Right atrium auricular region (tissue), 2 donors: Measurements from ENCODE around the gene SUGP2. TPM values are rescaled to one million over a fixed set of nuclear protein-coding genes. Genes with fewer than 3 reads are reported as not detected.

Experiments used
- DNase-seq: peaks from one replicate; pipeline ENCODE4 v3.0.0-alpha.2; 2019; ENCODE audit warnings: low spot score
- H3K27ac ChIP-seq, 2 donors: fragments of 200-600 bp; sonication (generic); 1 replicate in 1 of 2; 2 replicates in 1 of 2; pipeline ENCODE4 v1.5.1; 2016 to 2019
- H3K27me3 ChIP-seq, 2 donors: fragments of 200-600 bp; sonication (generic); one replicate each; pipeline versions ENCODE4 v1.5.1 to v1.6.0; 2017 to 2019
- H3K36me3 ChIP-seq: fragments of 200-600 bp; sonication (generic); one replicate; pipeline ENCODE4 v1.5.1; 2016
- H3K4me1 ChIP-seq, 2 donors: fragments of 200-600 bp; sonication (generic); one replicate each; pipeline versions ENCODE4 v1.5.1 to v1.6.0; 2017 to 2019
- H3K4me3 ChIP-seq, 2 donors: fragments of 200-600 bp; sonication (generic); 1 replicate in 1 of 2; 2 replicates in 1 of 2; pipeline ENCODE4 v1.5.1; 2017 to 2019; ENCODE audit warnings: mild to moderate bottlenecking in 1 of 2, moderate library complexity in 1 of 2
- H3K9me3 ChIP-seq, 2 donors: fragments of 200-600 bp; sonication (generic); one replicate each; pipeline ENCODE4 v1.5.1; 2019
- total RNA-seq, 2 donors: library from RNA; depleted of rRNA; stranded (reverse); fragments of >200 nt; gene quantifications; one replicate each; pipeline ENCODE4 v1.1.0, GENCODE V29; 2016
- TF ChIP-seq, protein P1 (sequence below), 2 donors: fragments of 200-600 bp; sonication (generic); IDR thresholded peaks; one replicate each; pipeline ENCODE4 v1.5.1; 2019; ENCODE audit warnings: antibody characterized with exemption in 2 of 2

The SUGP2 gene
- total RNA-seq, 2 donors from 2014 or later = 25.4 to 36.1 TPM

DNA sequence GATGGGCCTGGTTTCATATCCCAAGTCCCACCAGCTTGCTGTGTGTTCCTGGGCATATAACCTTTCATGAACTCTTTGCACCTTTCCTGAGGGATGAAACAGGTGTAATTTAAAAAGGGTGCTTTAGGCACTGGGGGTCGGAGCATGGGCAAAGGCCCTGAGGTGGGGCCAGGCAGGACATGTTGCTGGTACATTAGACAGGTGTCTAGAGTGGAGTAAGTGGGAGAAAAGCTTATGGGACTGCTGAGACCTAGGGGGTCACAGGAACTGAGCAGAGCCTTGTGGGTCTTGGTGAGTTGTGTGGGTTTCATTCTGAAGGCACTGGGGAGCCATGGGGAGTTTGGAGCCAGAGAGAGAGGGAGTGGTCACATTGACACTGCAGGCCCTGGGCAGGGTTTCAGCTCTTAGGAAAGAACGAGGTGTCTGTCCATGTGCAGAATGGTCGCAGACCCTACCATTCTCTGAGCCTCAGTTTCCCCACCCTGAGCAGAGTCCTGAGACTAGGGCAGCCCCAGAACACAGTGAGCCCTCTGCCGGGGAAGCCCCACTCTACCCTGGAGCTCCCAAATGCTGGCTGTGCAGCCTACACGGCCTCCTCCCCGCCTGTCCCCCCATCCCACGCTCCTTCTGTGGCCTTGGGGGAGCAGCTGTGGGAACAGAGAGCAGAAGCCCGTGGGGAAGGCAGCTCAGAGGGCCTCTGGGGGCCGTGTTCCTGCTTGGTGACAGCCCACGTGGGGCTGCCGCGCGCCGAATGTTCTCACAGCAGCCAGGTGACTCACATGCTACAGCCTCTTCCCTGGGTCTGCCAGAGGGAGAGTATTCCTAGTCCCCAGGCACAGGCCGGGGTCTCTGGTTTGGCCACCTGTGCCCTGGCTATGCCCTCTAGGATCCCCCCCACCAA, 85.0 kb downstream of the SUGP2 start:
- Histone ChIP-seq H3K36me3 (no peaks in the 10 kb centered on the region), H3K27me3 (no peaks in the 10 kb centered on the region), H3K4me1 (no peaks in the 10 kb centered on the region), H3K27ac (no peak overlapping the region), H3K4me3 (no peak overlapping the region), H3K9me3 (no peaks in the 10 kb centered on the region)
- TF ChIP-seq, protein P1, sequence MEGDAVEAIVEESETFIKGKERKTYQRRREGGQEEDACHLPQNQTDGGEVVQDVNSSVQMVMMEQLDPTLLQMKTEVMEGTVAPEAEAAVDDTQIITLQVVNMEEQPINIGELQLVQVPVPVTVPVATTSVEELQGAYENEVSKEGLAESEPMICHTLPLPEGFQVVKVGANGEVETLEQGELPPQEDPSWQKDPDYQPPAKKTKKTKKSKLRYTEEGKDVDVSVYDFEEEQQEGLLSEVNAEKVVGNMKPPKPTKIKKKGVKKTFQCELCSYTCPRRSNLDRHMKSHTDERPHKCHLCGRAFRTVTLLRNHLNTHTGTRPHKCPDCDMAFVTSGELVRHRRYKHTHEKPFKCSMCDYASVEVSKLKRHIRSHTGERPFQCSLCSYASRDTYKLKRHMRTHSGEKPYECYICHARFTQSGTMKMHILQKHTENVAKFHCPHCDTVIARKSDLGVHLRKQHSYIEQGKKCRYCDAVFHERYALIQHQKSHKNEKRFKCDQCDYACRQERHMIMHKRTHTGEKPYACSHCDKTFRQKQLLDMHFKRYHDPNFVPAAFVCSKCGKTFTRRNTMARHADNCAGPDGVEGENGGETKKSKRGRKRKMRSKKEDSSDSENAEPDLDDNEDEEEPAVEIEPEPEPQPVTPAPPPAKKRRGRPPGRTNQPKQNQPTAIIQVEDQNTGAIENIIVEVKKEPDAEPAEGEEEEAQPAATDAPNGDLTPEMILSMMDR (IDR thresholded peaks at IDR 0.05) = no peak
- no peak for DNase-seq

DNA sequence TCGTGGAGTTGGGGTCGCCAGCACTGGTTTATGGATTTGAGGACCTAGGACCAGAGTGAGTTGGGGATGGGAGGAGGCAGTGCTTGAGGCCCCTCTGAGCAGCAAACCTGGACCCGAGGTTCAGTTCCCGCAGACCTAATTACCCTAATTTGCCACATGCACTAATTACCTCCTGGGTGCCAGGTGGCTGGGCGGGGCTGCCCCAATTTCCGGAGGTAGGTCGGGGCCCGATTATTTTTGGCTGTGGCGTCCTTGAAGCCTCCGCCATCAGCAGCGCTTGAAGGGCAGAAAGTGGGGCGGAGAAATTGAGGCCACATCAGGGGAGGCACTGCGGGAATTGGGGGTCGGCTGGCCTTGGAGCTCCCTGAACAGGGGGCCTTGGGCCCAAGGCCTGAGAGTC, 86.4 kb downstream of the SUGP2 start:
- TF ChIP-seq, protein P1 (IDR thresholded peaks at IDR 0.05) = no peak
- Histone ChIP-seq H3K36me3 (no peaks in the 10 kb centered on the region), H3K9me3 (no peaks in the 10 kb centered on the region), H3K27ac (no peak overlapping the region), H3K27me3 (no peaks in the 10 kb centered on the region), H3K4me3 (no peak overlapping the region), H3K4me1 (no peaks in the 10 kb centered on the region)
- DNase-seq = no peak

DNA sequence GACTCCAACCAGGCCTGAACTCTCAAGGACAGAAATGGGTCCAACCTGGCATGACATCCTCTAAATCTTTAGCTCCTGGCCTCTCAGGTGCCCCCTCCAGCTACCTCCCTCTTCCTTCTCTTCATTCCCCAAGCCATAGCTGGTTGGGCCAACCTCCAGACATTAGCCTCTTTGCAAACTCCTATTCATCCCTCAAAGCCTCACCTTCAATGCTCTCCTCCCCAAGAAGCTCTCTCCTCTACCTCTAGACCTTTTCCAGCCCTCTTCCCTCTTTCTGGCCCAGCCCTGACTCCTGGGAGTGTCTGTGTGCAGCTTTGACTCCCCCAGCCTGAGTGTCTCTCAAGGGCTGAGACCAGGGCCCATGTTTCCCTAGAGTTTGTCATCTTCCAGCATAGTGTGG, 87.0 kb downstream of the SUGP2 start:
- peaks cover 0 to 4% of the 10 kb centered on the region in 2 donors for H3K4me1 ChIP-seq
- no peaks in the 10 kb centered on the region for H3K9me3 ChIP-seq
- H3K4me3 ChIP-seq = no peak overlapping the region
- TF ChIP-seq, protein P1 (IDR thresholded peaks at IDR 0.05) = no peak
- H3K36me3 ChIP-seq = no peaks in the 10 kb centered on the region
- no peaks in the 10 kb centered on the region for H3K27me3 ChIP-seq
- H3K27ac ChIP-seq = no peak overlapping the region
- DNase-seq = no peak

DNA sequence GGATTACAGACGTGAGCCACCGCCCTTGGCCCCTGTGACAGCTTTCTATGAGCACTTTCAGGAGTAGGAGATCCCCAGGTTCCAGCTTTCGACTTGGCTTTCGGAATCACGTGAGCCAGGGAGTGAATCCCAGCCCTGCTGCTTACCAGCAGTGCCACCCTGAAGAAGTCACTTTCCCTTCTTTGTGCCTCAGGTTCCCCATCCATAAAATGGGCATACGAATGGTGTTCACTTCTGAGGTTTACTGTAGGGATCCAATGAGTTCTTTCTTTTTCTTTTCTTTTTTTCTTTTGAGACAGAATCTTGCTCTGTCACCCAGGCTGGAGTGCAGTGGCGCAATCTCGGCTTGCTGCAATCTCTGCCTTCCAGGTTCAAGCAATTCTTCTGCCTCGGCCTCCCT, 88.0 kb downstream of the SUGP2 start:
- DNase-seq = no peak
- H3K4me3 ChIP-seq = no peak overlapping the region
- H3K27ac ChIP-seq = no peak overlapping the region
- peaks cover 0 to 9% of the 10 kb centered on the region in 2 donors for H3K4me1 ChIP-seq
- H3K36me3 ChIP-seq = no peaks in the 10 kb centered on the region
- no peaks in the 10 kb centered on the region for H3K9me3 ChIP-seq
- no peaks in the 10 kb centered on the region for H3K27me3 ChIP-seq
- TF ChIP-seq, protein P1 (IDR thresholded peaks at IDR 0.05) = no peak

DNA sequence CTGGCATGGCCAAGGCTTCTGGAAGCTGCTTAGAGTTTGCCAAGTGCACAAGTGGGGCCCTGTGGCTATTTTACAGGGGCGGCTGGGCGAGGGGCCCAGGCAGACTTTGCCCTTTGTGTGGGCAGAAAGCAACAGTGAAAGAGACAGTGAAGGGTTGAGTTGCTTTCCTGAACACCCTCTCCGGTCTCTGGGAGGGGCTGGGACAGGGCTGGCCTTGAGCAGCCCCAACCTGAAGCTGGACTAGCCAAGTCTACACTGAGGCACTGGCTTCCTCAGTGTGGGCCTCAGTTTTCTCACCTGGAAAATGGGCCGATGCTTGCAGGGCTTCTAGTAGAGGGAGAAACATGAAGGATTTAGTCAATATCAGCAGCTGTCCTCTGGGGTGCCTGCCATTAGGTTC, 89.9 kb downstream of the SUGP2 start:
- H3K4me3 ChIP-seq = no peak overlapping the region
- no peak overlapping the region for H3K27ac ChIP-seq
- H3K36me3 ChIP-seq = no peaks in the 10 kb centered on the region
- H3K9me3 ChIP-seq = no peaks in the 10 kb centered on the region
- no peak for DNase-seq
- H3K27me3 ChIP-seq = no peaks in the 10 kb centered on the region
- TF ChIP-seq, protein P1 (IDR thresholded peaks at IDR 0.05) = no peak
- H3K4me1 ChIP-seq = peaks cover 0 to 19% of the 10 kb centered on the region in 2 donors
